Right lobe of liver (tissue), 6 donors: ENCODE results near the gene POU6F1. TPM values are rescaled to one million over a fixed set of nuclear protein-coding genes. Genes with fewer than 3 reads are reported as not detected.

Source experiments
- ATAC-seq, 4 donors: fragments of 200-7000 bp; cut with Tn5 transposase; one replicate each; pipeline ENCODE4 v1.9.1; 2020; ENCODE audit warnings: mild to moderate bottlenecking in 4 of 4, moderate library complexity in 4 of 4
- DNase-seq, 3 donors: peaks; one replicate each; pipeline ENCODE4 v3.0.0-alpha.2; 2020
- H3K27ac ChIP-seq, 3 donors: fragments of 200-600 bp; one replicate each; pipeline ENCODE4 v1.8.0; 2022
- H3K27me3 ChIP-seq, 2 donors: fragments of 200-600 bp; one replicate each; pipeline ENCODE4 v1.8.0; 2022
- H3K36me3 ChIP-seq, 4 donors: fragments of 200-600 bp; sonication (generic) in 1 of 4; one replicate each; pipeline versions ENCODE4 v1.5.1 to v1.8.0; 2017 to 2022; ENCODE audit warnings: control low read depth in 1 of 4
- H3K4me1 ChIP-seq, 4 donors: fragments of 200-600 bp; sonication (generic) in 1 of 4; one replicate each; pipeline versions ENCODE4 v1.5.1 to v1.8.0; 2017 to 2022; ENCODE audit warnings: control low read depth in 1 of 4
- H3K4me3 ChIP-seq, 3 donors: fragments of 200-600 bp; one replicate each; pipeline ENCODE4 v1.8.0; 2022
- H3K9me3 ChIP-seq, 4 donors: fragments of 200-600 bp; sonication (generic) in 1 of 4; one replicate each; pipeline versions ENCODE4 v1.5.1 to v1.8.0; 2017 to 2022; ENCODE audit warnings: control low read depth in 1 of 4
- CTCF ChIP-seq, 4 donors: fragments of 200-600 bp in 3 of 4; fragments of 450-650 bp in 1 of 4; IDR thresholded peaks; one replicate each; pipeline versions ENCODE4 v1.5.1 to v1.8.0; 2016 to 2022; ENCODE audit warnings: antibody characterized with exemption in 4 of 4, mild to moderate bottlenecking in 2 of 4
- POLR2A ChIP-seq: fragments of 450-650 bp; IDR thresholded peaks from one replicate; pipeline ENCODE4 v1.6.1; 2017; ENCODE audit warnings: antibody characterized with exemption, mild to moderate bottlenecking
- WGBS: methylation state at CpG from one replicate; pipeline ENCODE4 v1.1.6; 2018; ENCODE audit warnings: low coverage, low lambda C conversion rate; ENCODE audit not compliant: insufficient coverage; ENCODE audit errors: missing lambda C conversion rate; 5-methylcytosine and 5-hydroxymethylcytosine counted together
- intact Hi-C, 2 donors: fragments of 100-400 bp; cut with DNase I; formaldehyde crosslinking; loops; one replicate each; pipeline versions ENCODE4 v1.11.2 to v1.14.1; 2022
- total RNA-seq, 6 experiments: library from RNA; depleted of rRNA in 2 of 6; stranded (reverse); fragments of >200 nt in 2 of 6; fragmentation: NEBNext Ultra II Directional in 3 of 6; extraction: Animal tissue kit (Norgen Biotek cat#: 25700) in 3 of 6; gene quantifications; one replicate each; pipeline versions ENCODE4 v1.1.0 to v1.2.4, GENCODE V29; 2016 to 2023
- donor health status: DM: no; HTN: yes; CAD: no.
- donor health status: DM: no; HTN: no; CAD: no.
- donor health status: DM: no; HTN: no; CAD: no.
- donor health status: DM: no; HTN: yes; CAD: no.
- donor health status: DM: no; HTN: yes; CAD: no.

The POU6F1 gene
- total RNA-seq, 6 experiments from 2014 or later, result 2.5 to 7.0 (median 3.6) TPM

GRCh38 chr12:51188359-51189051, 29.4 kb downstream of the POU6F1 start:
- no peaks in the 10 kb centered on the region for H3K36me3 ChIP-seq
- no peaks in the 10 kb centered on the region for H3K9me3 ChIP-seq
- H3K4me3 ChIP-seq, result no peak overlapping the region
- ATAC-seq (no peak), DNase-seq (no peak)
- no peaks in the 10 kb centered on the region for H3K4me1 ChIP-seq
- intact Hi-C loops, result no loop called here
- 62% methylated on average over 2 of the region's 14 CpGs for WGBS
- TF ChIP-seq CTCF (IDR thresholded peaks at IDR 0.05) (no peak), POLR2A (no peak)
- no peaks in the 10 kb centered on the region for H3K27me3 ChIP-seq
- no peak overlapping the region for H3K27ac ChIP-seq

GRCh38 chr12:51187370-51187987, 30.4 kb downstream of the POU6F1 start:
- no peak for DNase-seq
- TF ChIP-seq CTCF (IDR thresholded peaks at IDR 0.05), result no peak
- no peak for TF ChIP-seq POLR2A

GRCh38 chr12:51186465-51187085, 31.3 kb downstream of the POU6F1 start:
- intact Hi-C loops, result no loop called here
- no peaks in the 10 kb centered on the region for H3K9me3 ChIP-seq
- no peaks in the 10 kb centered on the region for H3K4me1 ChIP-seq
- no peaks in the 10 kb centered on the region for H3K27me3 ChIP-seq
- TF ChIP-seq CTCF (IDR thresholded peaks at IDR 0.05) (no peak), POLR2A (no peak)
- no peaks in the 10 kb centered on the region for H3K36me3 ChIP-seq
- WGBS, result 90% methylated on average over 2 of the region's 3 CpGs
- ATAC-seq, result no peak
- H3K4me3 ChIP-seq, result no peak overlapping the region
- no peak for DNase-seq
- H3K27ac ChIP-seq, result no peak overlapping the region

More at GRCh38 chr12:51187370-51187987, 30.4 kb downstream of the POU6F1 start:
- 81% methylated on average over 4 of the region's 5 CpGs for WGBS
- intact Hi-C loops, result no loop called here
- ATAC-seq, result no peak
- Histone ChIP-seq H3K4me1 (no peaks in the 10 kb centered on the region), H3K36me3 (no peaks in the 10 kb centered on the region), H3K9me3 (no peaks in the 10 kb centered on the region), H3K27ac (no peak overlapping the region), H3K4me3 (no peak overlapping the region), H3K27me3 (no peaks in the 10 kb centered on the region)

- Histone ChIP-seq H3K4me1 (no peaks in the 10 kb centered on the region), H3K27ac (no peak overlapping the region), H3K36me3 (no peaks in the 10 kb centered on the region), H3K9me3 (no peaks in the 10 kb centered on the region), H3K4me3 (no peak overlapping the region), H3K27me3 (no peaks in the 10 kb centered on the region)
- 63% methylated on average over 4 of the region's 6 CpGs for WGBS
- intact Hi-C loops, result no loop called here
- ATAC-seq (no peak), DNase-seq (no peak)
- no peak for TF ChIP-seq POLR2A
- TF ChIP-seq CTCF (IDR thresholded peaks at IDR 0.05), result no peak
Measured at GRCh38 chr12:51185171-51185717, 32.6 kb downstream of the POU6F1 start.
